ENCODE results near the gene RPL3. TPM values are rescaled to one million over a fixed set of nuclear protein-coding genes. Genes with fewer than 3 reads are reported as not detected.

RPL3 gene
- total RNA-seq, 1 experiment from 2014 or later: 3,009 TPM

- Mint-ChIP-seq H3K27ac (peak overlapping the region; percentile 91), H3K9me3 (no peaks in the 10 kb centered on the region), H3K27me3 (ENCODE audit: low read depth) (no peaks in the 10 kb centered on the region), H3K4me3 (no peak overlapping the region), H3K36me3 (peaks cover 72% of the 10 kb centered on the region), H3K4me1 (peaks cover 75% of the 10 kb centered on the region)
- CTCF ChIA-PET: interaction anchor here (1.2 to 2.7 kb wide), 2 partner anchors 30 to 178 kb away, joined by 3 to 15 read pairs; no protein-coding TSS in a partner anchor
- DNase-seq (ENCODE audit: low spot score) (no peak), ATAC-seq (no peak)
- POLR2A ChIA-PET: no interaction called here
- TF ChIP-seq GTF2I (CRISPR knock-in tag; conservative IDR thresholded peaks at IDR 0.05) (no peak), ATF2 (CRISPR knock-in tag; IDR thresholded peaks at IDR 0.05; ENCODE audit: borderline replicate concordance, low read depth) (no peak), KAT7 (CRISPR knock-in tag; IDR thresholded peaks at IDR 0.05; ENCODE audit: borderline replicate concordance) (no peak), IRF2 (CRISPR knock-in tag; IDR thresholded peaks at IDR 0.05; ENCODE audit: borderline replicate concordance, low read depth) (no peak), SMAD3 (CRISPR knock-in tag; IDR thresholded peaks at IDR 0.05; ENCODE audit: borderline replicate concordance) (no peak), ATF6 (CRISPR knock-in tag; IDR thresholded peaks at IDR 0.05) (no peak), MAX (CRISPR knock-in tag; IDR thresholded peaks at IDR 0.05) (no peak), ZNF263 (CRISPR knock-in tag; IDR thresholded peaks at IDR 0.05; ENCODE audit: low read depth) (no peak), TCF7 (CRISPR knock-in tag; IDR thresholded peaks at IDR 0.05; ENCODE audit: low read depth) (no peak), GRHL2 (CRISPR knock-in tag; IDR thresholded peaks at IDR 0.05; ENCODE audit: insufficient replicate concordance, severe bottlenecking) (no peak), AR (CRISPR knock-in tag; IDR thresholded peaks at IDR 0.05) (no peak), MXD4 (CRISPR knock-in tag; IDR thresholded peaks at IDR 0.05; ENCODE audit: borderline replicate concordance) (no peak), ZNF671 (CRISPR knock-in tag; IDR thresholded peaks at IDR 0.05) (peak; percentile 24; the same call in 1 of the 2 replicates), EMX1 (CRISPR knock-in tag; IDR thresholded peaks at IDR 0.05) (no peak), ZNF416 (CRISPR knock-in tag; IDR thresholded peaks at IDR 0.05) (peak; percentile 26; the same call in 1 of the 2 replicates), ELF4 (CRISPR knock-in tag; IDR thresholded peaks at IDR 0.05; ENCODE audit: low read depth) (no peak), ESRRA (CRISPR knock-in tag; IDR thresholded peaks at IDR 0.05; ENCODE audit: borderline replicate concordance) (no peak)
These were observed 6.0 kb downstream of the RPL3 start for GRCh38 chr22:39313258-39314001.

- ChIA-PET CTCF (interaction anchor here (1.2 to 4.0 kb wide), 11 partner anchors 7 to 543 kb away, joined by 3 to 66 read pairs (median 15); partner anchors contain the start of genes RPL3 and TAB1), POLR2A (interaction anchor here (0.6 to 4.1 kb wide), 4 partner anchors 7 to 160 kb away, joined by 3 to 31 read pairs (median 8); partner anchors contain the start of gene RPL3)
- Mint-ChIP-seq H3K4me3 (no peak overlapping the region), H3K4me1 (peaks cover 65% of the 10 kb centered on the region), H3K27me3 (ENCODE audit: low read depth) (no peaks in the 10 kb centered on the region), H3K36me3 (peaks cover 62% of the 10 kb centered on the region), H3K27ac (peak overlapping the region; percentile 85), H3K9me3 (no peaks in the 10 kb centered on the region)
- ATAC-seq (no peak), DNase-seq (ENCODE audit: low spot score) (no peak)
- TF ChIP-seq GRHL2 (CRISPR knock-in tag; IDR thresholded peaks at IDR 0.05; ENCODE audit: insufficient replicate concordance, severe bottlenecking) (no peak), USF1 (CRISPR knock-in tag; IDR thresholded peaks at IDR 0.05) (no peak), ATF1 (CRISPR knock-in tag; IDR thresholded peaks at IDR 0.05) (no peak), TEAD4 (CRISPR knock-in tag; IDR thresholded peaks at IDR 0.05) (no peak), RELA (CRISPR knock-in tag; IDR thresholded peaks at IDR 0.05; ENCODE audit: borderline replicate concordance) (no peak), SOX15 (CRISPR knock-in tag; IDR thresholded peaks at IDR 0.05) (no peak), NFYB (CRISPR knock-in tag; conservative IDR thresholded peaks at IDR 0.05; ENCODE audit: low read depth) (no peak), ZNF121 (CRISPR knock-in tag; IDR thresholded peaks at IDR 0.05) (no peak), ZMAT4 (CRISPR knock-in tag; IDR thresholded peaks at IDR 0.05) (no peak), ZBTB21 (CRISPR knock-in tag; IDR thresholded peaks at IDR 0.05; ENCODE audit: borderline replicate concordance) (no peak), TCF7 (CRISPR knock-in tag; IDR thresholded peaks at IDR 0.05; ENCODE audit: low read depth) (no peak), ESRRA (CRISPR knock-in tag; IDR thresholded peaks at IDR 0.05; ENCODE audit: borderline replicate concordance) (no peak)
These were observed 7.0 kb downstream of the RPL3 start for GRCh38 chr22:39312410-39312809.
